Neural cell (in vitro differentiated cells): ENCODE measurements around the gene COG8. TPM values are rescaled to one million over a fixed set of nuclear protein-coding genes. Genes with fewer than 3 reads are reported as not detected.

Source experiments
- H2AFZ ChIP-seq: fragments of 200-600, 300-800 bp; sonication (generic), shearing (Covaris generic); 2 replicates; pipeline ENCODE4 v1.6.0; 2014; ENCODE audit warnings: low read depth, mild to moderate bottlenecking, antibody characterized with exemption, low read length, moderate library complexity
- H3F3A ChIP-seq: fragments of 200-600 bp; shearing (Covaris generic); 2 replicates; pipeline ENCODE4 v1.6.1; 2016; ENCODE audit warnings: mild to moderate bottlenecking, moderate library complexity, mixed read lengths, antibody characterized with exemption, low read length; ENCODE audit not compliant: insufficient read depth, poor library complexity, severe bottlenecking
- H3K27ac ChIP-seq: fragments of 200-600, 300-800 bp; sonication (generic), shearing (Covaris generic); 2 replicates; pipeline ENCODE4 v1.5.1; 2014; ENCODE audit warnings: mild to moderate bottlenecking, low read length, moderate library complexity
- H3K27me3 ChIP-seq: fragments of 300-800, 200-600 bp; sonication (generic), shearing (Covaris generic); 2 replicates; pipeline ENCODE4 v1.6.0; 2014; ENCODE audit warnings: mild to moderate bottlenecking, low read depth, low read length, moderate library complexity; ENCODE audit not compliant: insufficient read depth
- H3K36me3 ChIP-seq: fragments of 300-800, 200-600 bp; sonication (generic), shearing (Covaris generic); 2 replicates; pipeline ENCODE4 v1.5.1; 2014; ENCODE audit warnings: mild to moderate bottlenecking, antibody characterized with exemption, low read length, moderate library complexity; ENCODE audit not compliant: insufficient read depth
- H3K4me2 ChIP-seq: fragments of 300-800, 200-600 bp; sonication (generic), shearing (Covaris generic); 2 replicates; pipeline ENCODE4 v1.6.0; 2014; ENCODE audit warnings: mild to moderate bottlenecking, low read length
- H3K4me3 ChIP-seq: fragments of 300-800, 200-600 bp; sonication (generic), shearing (Covaris generic); 2 replicates; pipeline ENCODE4 v1.5.1; 2014; ENCODE audit warnings: mild to moderate bottlenecking, low read length, moderate library complexity
- H3K79me2 ChIP-seq: fragments of 200-600 bp; shearing (Covaris generic); replicated peaks from 2 replicates; pipeline ENCODE4 v1.6.0; 2014; ENCODE audit warnings: mild to moderate bottlenecking, low read length, moderate library complexity; ENCODE audit not compliant: insufficient read depth
- H3K9ac ChIP-seq: fragments of 300-800, 200-600 bp; sonication (generic), shearing (Covaris generic); 2 replicates; pipeline ENCODE4 v1.6.1; 2016; ENCODE audit warnings: mild to moderate bottlenecking, low read length, mixed read lengths
- H3K9me2 ChIP-seq: fragments of 200-600 bp; shearing (Covaris generic); 2 replicates; pipeline ENCODE4 v1.6.1; 2016; ENCODE audit warnings: mild to moderate bottlenecking, low read length, mixed read lengths; ENCODE audit not compliant: insufficient read depth
- H3K9me3 ChIP-seq: fragments of 200-600, 300-800 bp; sonication (generic), shearing (Covaris generic); 2 replicates; pipeline ENCODE4 v1.6.1; 2016; ENCODE audit warnings: mild to moderate bottlenecking, mixed run types, low read length, moderate library complexity, mixed read lengths
- H4K20me1 ChIP-seq: fragments of 200-600 bp; shearing (Covaris generic); 2 replicates; pipeline ENCODE4 v1.6.1; 2016; ENCODE audit warnings: mild to moderate bottlenecking, mixed run types; ENCODE audit not compliant: insufficient read depth
- CTCF ChIP-seq: fragments of 450-650 bp; IDR thresholded peaks from 2 replicates; pipeline ENCODE4 v1.5.1; 2014; ENCODE audit warnings: antibody characterized with exemption, mild to moderate bottlenecking, moderate library complexity; ENCODE audit not compliant: poor library complexity, severe bottlenecking
- EP300 ChIP-seq: fragments of 450-650 bp; conservative IDR thresholded peaks from 2 replicates; pipeline ENCODE4 v1.6.1; 2014; ENCODE audit warnings: antibody characterized with exemption, mild to moderate bottlenecking, moderate library complexity; ENCODE audit not compliant: poor library complexity, severe bottlenecking
- EZH2 ChIP-seq: fragments of 200-600, 300-800 bp; shearing (Covaris generic), sonication (generic); IDR thresholded peaks from 2 replicates; pipeline ENCODE4 v1.6.1; 2014; ENCODE audit warnings: antibody characterized with exemption, low read length, borderline replicate concordance, mild to moderate bottlenecking; ENCODE audit not compliant: insufficient read depth, poor library complexity, severe bottlenecking
- MXI1 ChIP-seq: fragments of 450-650 bp; conservative IDR thresholded peaks from 2 replicates; pipeline ENCODE4 v1.6.1; 2014; ENCODE audit warnings: antibody characterized with exemption, mild to moderate bottlenecking; ENCODE audit not compliant: poor library complexity, severe bottlenecking
- POLR2AphosphoS5 ChIP-seq: IDR thresholded peaks from 2 replicates; pipeline ENCODE4 v1.6.1; 2012
- RAD21 ChIP-seq: fragments of 450-650 bp; conservative IDR thresholded peaks from 2 replicates; pipeline ENCODE4 v1.6.1; 2014; ENCODE audit warnings: antibody characterized with exemption, mild to moderate bottlenecking, moderate library complexity
- SMC3 ChIP-seq: fragments of 450-650 bp; conservative IDR thresholded peaks from 2 replicates; pipeline ENCODE4 v1.6.1; 2014; ENCODE audit warnings: antibody characterized with exemption, mild to moderate bottlenecking, moderate library complexity; ENCODE audit not compliant: poor library complexity
- TAF1 ChIP-seq: IDR thresholded peaks from 2 replicates; pipeline ENCODE4 v1.6.1; 2012; ENCODE audit warnings: low read depth
- polyA plus RNA-seq: library from polyadenylated mRNA; depleted of rRNA; stranded (reverse); fragments of >200 nt; gene quantifications from 2 replicates; pipeline ENCODE4 v1.2.3, GENCODE V29; 2014
- TF ChIP-seq, protein P1 (sequence below): IDR thresholded peaks from 2 replicates; pipeline ENCODE4 v1.6.1; 2012; ENCODE audit warnings: borderline replicate concordance

Gene COG8
- polyA plus RNA-seq, 1 donor from 2014 or later = 27.8 TPM

DNA sequence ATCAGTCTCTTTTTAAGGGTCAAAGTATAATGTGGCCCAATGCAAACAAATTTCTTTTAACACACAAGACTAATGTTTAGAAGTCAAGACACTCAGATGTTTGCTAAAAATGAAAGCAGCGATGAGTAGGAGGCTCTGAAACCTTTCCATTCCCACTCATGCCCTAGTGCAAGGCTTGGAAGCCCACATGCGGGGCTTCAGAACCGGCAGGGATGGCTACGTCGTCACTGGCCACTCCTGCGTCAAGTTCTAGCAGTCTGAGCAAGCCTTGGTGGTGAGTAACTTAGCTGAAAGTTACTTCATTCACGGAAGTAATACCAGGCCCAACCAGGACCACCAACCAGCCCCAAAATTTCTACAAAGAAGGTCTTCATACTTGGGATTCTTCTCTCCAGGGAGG, 27.1 kb upstream of the COG8 start:
- Histone ChIP-seq H3K27me3 (no peaks in the 10 kb centered on the region), H3F3A (no peaks in the 10 kb centered on the region), H2AFZ (no peak overlapping the region), H3K79me2 (no peaks in the 10 kb centered on the region), H3K4me2 (no peak overlapping the region), H3K9ac (no peak overlapping the region), H3K9me3 (no peaks in the 10 kb centered on the region), H3K9me2 (no peaks in the 10 kb centered on the region), H3K36me3 (peaks cover 7% of the 10 kb centered on the region), H4K20me1 (no peaks in the 10 kb centered on the region), H3K4me3 (no peak overlapping the region), H3K27ac (no peak overlapping the region)
- TF ChIP-seq CTCF (no peak), EZH2 (no peak), SMC3 (no peak), POLR2AphosphoS5 (no peak), RAD21 (no peak), MXI1 (no peak), EP300 (no peak), TAF1 (no peak)
- TF ChIP-seq, protein P1, sequence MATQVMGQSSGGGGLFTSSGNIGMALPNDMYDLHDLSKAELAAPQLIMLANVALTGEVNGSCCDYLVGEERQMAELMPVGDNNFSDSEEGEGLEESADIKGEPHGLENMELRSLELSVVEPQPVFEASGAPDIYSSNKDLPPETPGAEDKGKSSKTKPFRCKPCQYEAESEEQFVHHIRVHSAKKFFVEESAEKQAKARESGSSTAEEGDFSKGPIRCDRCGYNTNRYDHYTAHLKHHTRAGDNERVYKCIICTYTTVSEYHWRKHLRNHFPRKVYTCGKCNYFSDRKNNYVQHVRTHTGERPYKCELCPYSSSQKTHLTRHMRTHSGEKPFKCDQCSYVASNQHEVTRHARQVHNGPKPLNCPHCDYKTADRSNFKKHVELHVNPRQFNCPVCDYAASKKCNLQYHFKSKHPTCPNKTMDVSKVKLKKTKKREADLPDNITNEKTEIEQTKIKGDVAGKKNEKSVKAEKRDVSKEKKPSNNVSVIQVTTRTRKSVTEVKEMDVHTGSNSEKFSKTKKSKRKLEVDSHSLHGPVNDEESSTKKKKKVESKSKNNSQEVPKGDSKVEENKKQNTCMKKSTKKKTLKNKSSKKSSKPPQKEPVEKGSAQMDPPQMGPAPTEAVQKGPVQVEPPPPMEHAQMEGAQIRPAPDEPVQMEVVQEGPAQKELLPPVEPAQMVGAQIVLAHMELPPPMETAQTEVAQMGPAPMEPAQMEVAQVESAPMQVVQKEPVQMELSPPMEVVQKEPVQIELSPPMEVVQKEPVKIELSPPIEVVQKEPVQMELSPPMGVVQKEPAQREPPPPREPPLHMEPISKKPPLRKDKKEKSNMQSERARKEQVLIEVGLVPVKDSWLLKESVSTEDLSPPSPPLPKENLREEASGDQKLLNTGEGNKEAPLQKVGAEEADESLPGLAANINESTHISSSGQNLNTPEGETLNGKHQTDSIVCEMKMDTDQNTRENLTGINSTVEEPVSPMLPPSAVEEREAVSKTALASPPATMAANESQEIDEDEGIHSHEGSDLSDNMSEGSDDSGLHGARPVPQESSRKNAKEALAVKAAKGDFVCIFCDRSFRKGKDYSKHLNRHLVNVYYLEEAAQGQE = no peak

GRCh38 chr16:69365901-69366300, 26.5 kb upstream of the COG8 start:
- Histone ChIP-seq H3F3A (no peaks in the 10 kb centered on the region), H4K20me1 (no peaks in the 10 kb centered on the region), H3K36me3 (peaks cover 7% of the 10 kb centered on the region), H3K4me2 (no peak overlapping the region), H3K79me2 (no peaks in the 10 kb centered on the region), H3K9ac (no peak overlapping the region), H3K4me3 (no peak overlapping the region), H3K9me3 (no peaks in the 10 kb centered on the region), H3K9me2 (no peaks in the 10 kb centered on the region), H3K27ac (no peak overlapping the region), H2AFZ (no peak overlapping the region), H3K27me3 (no peaks in the 10 kb centered on the region)
- TF ChIP-seq, protein P1 = no peak
- TF ChIP-seq SMC3 = no peak
- TF ChIP-seq MXI1 = no peak
- TF ChIP-seq EP300 = no peak
